Measurements from ENCODE around the gene LYL1.

Gene LYL1

GRCh38 chr19:13053761-13054625 lies 48.7 kb downstream of the LYL1 start:
- no peak for DNase-seq

GRCh38 chr19:13053238-13053637 lies 49.4 kb downstream of the LYL1 start:
- no peak for DNase-seq

- DNase-seq = no peak
Observed at GRCh38 chr19:13052447-13053175, 50.0 kb downstream of the LYL1 start.

- no peak for DNase-seq
Observed at GRCh38 chr19:13051557-13052165, 51.0 kb downstream of the LYL1 start.

- DNase-seq = no peak
Observed at GRCh38 chr19:13050274-13050673, 52.4 kb downstream of the LYL1 start.
